Body of pancreas (tissue), 4 donors: ENCODE data around the gene MYOM1. TPM values are rescaled to one million over a fixed set of nuclear protein-coding genes. Genes with fewer than 3 reads are reported as not detected.

Experiments used
- ATAC-seq: fragments of 150-250 bp; one replicate; pipeline ENCODE4 v1.9.1; 2016
- DNase-seq, 4 donors: peaks; one replicate each; pipeline ENCODE4 v3.0.0-alpha.2; 2019
- H3K27ac ChIP-seq, 4 donors: fragments of 200-600 bp; sonication (generic); 1 replicate in 3 of 4; 2 replicates in 1 of 4; pipeline versions ENCODE4 v1.5.1 to v1.6.1; 2016 to 2019; ENCODE audit warnings: mild to moderate bottlenecking in 1 of 4, mixed read lengths in 1 of 4, moderate library complexity in 1 of 4
- H3K27me3 ChIP-seq, 2 donors: fragments of 200-600 bp; sonication (generic); one replicate each; pipeline ENCODE4 v1.6.0; 2016; ENCODE audit warnings: mild to moderate bottlenecking in 1 of 2
- H3K36me3 ChIP-seq, 2 donors: fragments of 200-600 bp; sonication (generic); replicated peaks in 1 of 2; 2 replicates each; pipeline ENCODE4 v1.5.1; 2016; ENCODE audit warnings: low read depth in 2 of 2; ENCODE audit not compliant: insufficient read depth in 1 of 2
- H3K4me1 ChIP-seq: fragments of 200-600 bp; sonication (generic); one replicate; pipeline ENCODE4 v1.6.0; 2016
- H3K4me3 ChIP-seq, 2 donors: fragments of 200-600 bp; sonication (generic); 1 replicate in 1 of 2; 2 replicates in 1 of 2; pipeline ENCODE4 v1.5.1; 2016 to 2019
- H3K9me3 ChIP-seq, 3 donors: fragments of 200-600 bp; sonication (generic); 1 replicate in 2 of 3; 2 replicates in 1 of 3; pipeline ENCODE4 v1.5.1; 2016
- CTCF ChIP-seq, 7 experiments: fragments of 450-650 bp in 4 of 7; fragments of 200-600 bp in 3 of 7; sonication (generic) in 3 of 7; IDR thresholded peaks; one replicate each; pipeline ENCODE4 v1.5.1; 2016 to 2019; ENCODE audit warnings: antibody characterized with exemption in 7 of 7
- POLR2A ChIP-seq, 3 donors: fragments of 450-650 bp; IDR thresholded peaks; one replicate each; pipeline ENCODE4 v1.6.1; 2016; ENCODE audit warnings: antibody characterized with exemption in 3 of 3, mild to moderate bottlenecking in 2 of 3
- WGBS, 2 donors: methylation state at CpG; one replicate each; pipeline ENCODE4 v1.1.5; 2017; 5-methylcytosine and 5-hydroxymethylcytosine counted together
- intact Hi-C: fragments of 100-400 bp; cut with DNase I; formaldehyde crosslinking; loops from one replicate; pipeline ENCODE4 v1.15.1; 2023
- total RNA-seq, 2 donors: library from RNA; depleted of rRNA; stranded (reverse); fragments of >200 nt; gene quantifications; one replicate each; pipeline ENCODE4 v1.1.0, GENCODE V29; 2016

The MYOM1 gene
- total RNA-seq, 2 donors from 2014 or later, result 10.9 to 21.8 TPM

- no peak overlapping the region for H3K4me3 ChIP-seq
- WGBS, 2 donors, result 34 to 41% methylated on average over 6 of the region's 6 CpGs
- TF ChIP-seq POLR2A (IDR thresholded peaks at IDR 0.05) (no peak), CTCF (IDR thresholded peaks at IDR 0.05) (no peak)
These were observed 30.7 kb upstream of the MYOM1 start for GRCh38 chr18:3250237-3251107.

DNA sequence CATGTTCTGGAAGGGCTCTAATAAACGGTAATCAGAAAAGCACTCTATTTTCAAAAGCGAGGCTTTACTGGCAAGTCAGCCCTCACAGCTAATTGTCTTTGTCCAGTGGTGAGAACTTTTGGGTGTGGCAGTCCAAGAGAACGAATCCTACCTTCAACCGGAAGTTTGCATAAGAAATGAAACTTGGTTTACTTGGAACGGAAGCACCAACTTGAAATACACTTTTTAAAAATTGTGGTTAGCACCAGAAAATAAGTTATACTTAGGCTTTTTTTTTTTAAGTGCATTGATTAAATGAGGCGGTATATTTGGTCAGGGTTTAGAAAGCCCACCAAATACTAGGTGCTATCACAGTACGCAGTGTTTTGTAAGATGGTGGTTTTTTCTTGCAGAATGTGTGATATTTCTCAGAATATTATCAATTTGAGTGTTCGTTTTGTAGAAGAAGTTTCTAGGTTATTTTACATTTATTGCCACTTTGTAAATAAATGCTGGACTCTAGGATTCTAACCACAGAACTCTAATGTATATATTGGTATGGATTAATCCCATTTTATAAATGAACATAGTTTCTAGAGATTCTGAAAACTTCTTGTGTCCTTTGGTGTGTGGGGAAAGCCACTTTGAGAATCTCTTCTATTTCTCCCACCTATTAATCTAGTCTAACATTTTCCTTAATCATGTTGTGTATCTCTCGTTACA lies 29.0 kb upstream of the MYOM1 start:
- Histone ChIP-seq H3K4me3 (peak overlapping the region; percentile 59 to 89), H3K36me3 (peaks cover 0 to 5% of the 10 kb centered on the region in 2 donors), H3K27ac (peak overlapping the region; percentile 98 to 99 (median 99)), H3K4me1 (peaks cover 62% of the 10 kb centered on the region), H3K9me3 (no peaks in the 10 kb centered on the region), H3K27me3 (no peaks in the 10 kb centered on the region)
- peak in 3 of 4 donors; percentile 51 to 53 (median 53) for DNase-seq
- TF ChIP-seq POLR2A (IDR thresholded peaks at IDR 0.05) (peak in 2 of 3 donors; percentile 36 to 49), CTCF (IDR thresholded peaks at IDR 0.05) (no peak)
- intact Hi-C loops, result loop anchor here (5.0 to 10.0 kb wide), 2 partner anchors 94 to 317 kb away; no protein-coding TSS in a partner anchor
- ATAC-seq, result no peak
- WGBS, 2 donors, result 8 to 16% methylated on average over 9 of the region's 9 CpGs

More at GRCh38 chr18:3250237-3251107, 30.7 kb upstream of the MYOM1 start:
- DNase-seq (no peak), ATAC-seq (no peak)
- Histone ChIP-seq H3K27me3 (no peaks in the 10 kb centered on the region), H3K4me1 (peaks cover 56% of the 10 kb centered on the region), H3K36me3 (peaks cover 0 to 14% of the 10 kb centered on the region in 2 donors), H3K9me3 (no peaks in the 10 kb centered on the region), H3K27ac (peak overlapping the region; percentile 43 to 99 (median 52))
- intact Hi-C loops, result no loop called here

DNA sequence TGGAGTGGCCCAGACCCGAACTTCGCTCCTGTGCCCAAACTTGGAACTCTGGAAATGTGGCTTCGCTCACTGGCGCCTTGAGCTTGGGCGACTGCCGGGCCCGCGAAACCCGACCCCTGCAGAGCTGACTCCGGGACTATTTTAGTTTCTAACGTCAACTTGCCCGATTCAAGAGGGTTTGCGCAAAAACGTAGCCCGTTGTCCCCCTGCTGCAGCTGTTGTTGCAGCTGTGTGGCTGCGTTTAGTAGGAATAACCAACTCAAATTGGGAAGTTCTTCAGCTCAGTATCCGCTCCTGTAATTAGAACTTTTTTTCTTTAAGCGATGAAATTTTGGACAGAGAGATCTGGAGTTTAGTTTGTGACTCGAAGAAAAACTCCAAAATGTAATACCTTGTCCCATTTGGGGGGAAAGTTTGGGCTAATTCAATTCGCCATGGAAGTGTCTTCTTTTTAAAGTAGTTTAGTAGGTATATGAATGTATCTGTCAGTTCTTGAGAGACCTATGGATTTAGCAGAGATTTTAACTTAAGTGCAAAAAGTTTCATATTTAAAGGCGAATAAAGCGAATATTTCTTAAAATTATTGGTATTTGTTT lies 28.4 kb upstream of the MYOM1 start:
- no peaks in the 10 kb centered on the region for H3K9me3 ChIP-seq
- intact Hi-C loops, result loop anchor here (5.0 to 10.0 kb wide), 2 partner anchors 93 to 316 kb away; no protein-coding TSS in a partner anchor
- H3K36me3 ChIP-seq, result no peaks in the 10 kb centered on the region
- H3K4me3 ChIP-seq, result peak overlapping the region; percentile 59 to 89
- peaks cover 58% of the 10 kb centered on the region for H3K4me1 ChIP-seq
- no peak for TF ChIP-seq POLR2A (IDR thresholded peaks at IDR 0.05)
- no peak for TF ChIP-seq CTCF (IDR thresholded peaks at IDR 0.05)
- H3K27me3 ChIP-seq, result no peaks in the 10 kb centered on the region
- 0% methylated on average over 12 to 22 of the region's 22 CpGs for WGBS, 2 donors
- ATAC-seq, result no peak
- DNase-seq, result peak in 1 of 4 donors; percentile 55
- peak overlapping the region; percentile 98 to 99 (median 99) for H3K27ac ChIP-seq

DNA sequence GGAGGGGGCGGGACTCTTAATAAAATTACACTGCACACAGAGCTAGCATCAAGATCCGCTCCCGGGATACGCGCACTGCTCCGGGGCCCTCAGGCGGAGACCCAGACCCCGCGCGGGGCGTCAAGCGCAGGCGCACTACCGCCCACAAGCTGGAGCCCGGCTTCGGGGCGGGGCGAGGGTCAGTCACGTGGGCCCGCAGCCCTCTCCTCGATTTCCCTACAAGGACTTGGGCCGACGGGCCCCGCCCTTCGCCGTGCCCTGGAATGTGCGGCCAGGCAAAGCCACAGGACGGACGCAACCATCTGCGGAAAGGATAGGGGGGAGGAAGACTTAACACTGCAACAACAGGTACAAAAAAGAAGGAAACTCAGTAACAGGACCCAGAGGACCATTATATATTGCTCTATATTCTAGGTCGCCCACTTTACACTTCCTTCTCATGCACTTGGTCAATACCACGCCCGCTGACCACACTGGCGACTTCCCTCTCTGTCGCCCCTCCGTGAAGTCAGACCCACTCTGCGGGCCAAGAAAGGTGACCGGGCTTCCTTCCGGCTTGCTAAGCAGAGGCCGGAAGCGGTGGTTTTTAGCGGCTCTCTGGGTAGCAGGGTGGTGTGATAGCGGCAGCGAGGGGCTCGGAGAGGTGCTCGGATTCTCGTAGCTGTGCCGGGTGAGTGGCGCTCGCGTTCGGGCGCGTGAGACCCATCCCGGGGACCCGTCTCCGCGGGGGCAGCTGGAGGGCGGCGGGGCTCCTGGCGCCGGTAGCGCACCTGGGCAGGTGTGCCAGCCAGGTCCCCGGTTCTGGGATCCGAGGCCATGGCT lies 27.7 kb upstream of the MYOM1 start, which contains the start of gene MYL12A:
TSS of gene MYL12A (plus strand) at position 562 of the 822 bp plus-strand sequence. CDS start 5,447 bp downstream, outside the sequence.
- Histone ChIP-seq H3K4me1 (peaks cover 51% of the 10 kb centered on the region), H3K9me3 (no peaks in the 10 kb centered on the region), H3K36me3 (no peaks in the 10 kb centered on the region), H3K27ac (peak within 1 kb of the TSS; percentile 98 to 99 (median 99)), H3K4me3 (peak within 1 kb of the TSS; percentile 59 to 89), H3K27me3 (no peaks in the 10 kb centered on the region)
- ATAC-seq, result peak; percentile 85
- 0% methylated on average over 27 to 64 of the region's 65 CpGs for WGBS, 2 donors
- peak in 1 of 7 experiments; percentile 22 for TF ChIP-seq CTCF (IDR thresholded peaks at IDR 0.05)
- TF ChIP-seq POLR2A (IDR thresholded peaks at IDR 0.05), result peak; percentile 96 to 99 (median 98)
- DNase-seq, result peak; percentile 98 to 99 (median 98)
- intact Hi-C loops, result loop anchor here (5.0 to 10.0 kb wide), 2 partner anchors 93 to 315 kb away; no protein-coding TSS in a partner anchor
